HG02798 (cell line): ENCODE results near the gene MAGI1.

Experiments
- ATAC-seq: cut with Tn5 transposase; IDR thresholded peaks from one replicate; pipeline ENCODE4 v1.9.1; 2021; ENCODE audit warnings: mild to moderate bottlenecking; ENCODE audit not compliant: unreplicated experiment, poor library complexity

Gene MAGI1

DNA sequence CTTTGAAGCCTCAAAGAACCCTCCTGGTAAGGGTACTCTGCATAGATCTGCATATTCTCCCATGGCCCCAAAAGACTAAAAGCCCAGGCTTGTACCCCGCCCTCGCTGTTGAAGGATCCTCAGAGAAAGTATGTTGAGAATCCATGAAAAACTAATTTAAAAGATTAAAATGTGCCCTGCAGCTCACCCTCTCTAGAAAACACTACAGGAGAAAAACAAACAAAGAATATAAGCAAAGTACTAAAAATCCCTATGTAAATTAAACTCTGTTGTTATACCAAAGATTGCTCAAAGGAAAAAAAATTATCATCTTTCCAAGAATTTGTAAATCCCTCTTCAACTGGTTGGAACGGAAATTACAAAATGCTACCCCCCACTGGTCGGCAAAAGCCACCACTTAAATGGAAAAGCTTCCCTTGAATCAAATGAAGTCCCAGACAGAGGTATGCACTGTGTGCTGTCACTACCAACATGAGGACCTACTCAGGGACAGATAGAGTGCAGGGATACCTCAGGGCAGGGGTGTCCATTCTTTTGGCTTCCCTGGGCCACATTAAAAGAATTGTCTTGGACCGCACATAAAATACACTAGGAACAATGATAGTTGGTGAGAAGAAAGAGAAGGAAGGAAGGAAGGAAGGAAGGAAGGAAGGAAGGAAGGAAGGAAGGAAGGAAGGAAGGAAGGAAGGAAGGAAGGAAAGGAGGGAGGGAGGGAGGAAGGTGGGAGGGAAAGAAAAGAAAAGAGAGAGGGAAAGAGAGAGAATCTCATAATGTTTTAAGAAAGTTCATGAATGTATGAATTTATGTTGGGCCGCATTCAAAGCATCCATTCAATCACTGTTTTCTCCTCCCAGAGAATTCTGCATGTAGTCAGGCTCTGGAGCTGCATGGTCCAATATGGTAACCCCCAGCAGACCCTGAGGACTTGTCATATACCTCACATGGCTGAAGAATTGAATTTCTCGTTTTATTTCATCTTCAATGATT lies 88.1 kb downstream of the MAGI1 start:
- ATAC-seq, result no peak

DNA sequence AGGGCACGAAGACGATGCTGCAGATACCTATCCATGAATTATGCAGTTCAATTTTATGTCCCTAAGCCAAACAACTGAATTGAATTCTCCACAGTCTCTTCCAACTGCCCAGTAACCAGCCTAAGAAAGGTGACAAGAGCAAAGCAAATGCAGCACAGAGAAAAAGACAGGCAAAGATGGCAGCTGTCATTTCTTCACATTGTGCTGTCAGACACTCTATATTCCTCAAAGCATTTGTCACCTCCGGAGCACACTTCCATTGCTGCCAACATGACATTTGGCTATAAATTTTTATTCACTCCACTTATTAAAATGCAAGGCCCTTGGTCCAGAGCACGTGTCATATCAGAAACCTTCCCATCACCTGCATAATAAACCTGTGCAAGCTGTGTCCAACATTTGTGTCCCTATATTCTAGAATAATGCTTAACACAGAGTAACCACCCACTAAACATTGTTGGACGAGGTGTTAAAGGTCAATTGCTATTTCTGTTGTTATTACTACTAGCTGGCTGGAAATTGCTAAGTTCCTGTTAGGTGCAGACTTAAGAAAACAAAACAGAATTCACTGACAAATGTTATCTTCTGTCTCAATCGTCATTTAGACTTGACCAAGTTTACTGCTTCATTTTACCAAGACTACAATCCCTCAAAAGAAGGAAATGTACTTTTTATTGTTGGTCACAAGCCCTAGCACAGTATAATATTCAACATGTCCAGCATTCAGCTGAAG lies 89.7 kb downstream of the MAGI1 start:
- ATAC-seq, result no peak

GRCh38 chr3:65946438-65946837 lies 92.3 kb downstream of the MAGI1 start:
- ATAC-seq, result no peak

- no peak for ATAC-seq
These were observed 92.8 kb downstream of the MAGI1 start for GRCh38 chr3:65945953-65946352.

DNA sequence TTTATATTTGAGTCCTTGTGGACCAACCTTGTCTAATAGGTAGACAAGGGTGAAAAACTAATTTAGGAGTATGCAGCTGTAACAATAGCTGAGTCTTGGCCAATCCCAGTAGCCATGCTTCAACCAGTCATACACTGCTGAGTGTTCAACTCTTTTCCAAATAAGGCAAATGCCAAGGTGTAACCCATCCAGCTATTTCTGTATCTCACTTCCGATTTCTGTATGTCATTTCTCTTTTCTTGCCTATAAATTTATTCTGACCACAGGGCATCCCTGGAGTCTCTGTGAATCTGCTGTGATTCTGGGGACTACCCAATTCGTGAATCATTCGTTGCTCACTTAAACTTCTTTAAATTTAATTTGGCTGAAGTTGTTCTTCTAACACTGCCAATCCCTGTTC lies 93.2 kb downstream of the MAGI1 start:
- no peak for ATAC-seq

- ATAC-seq, result no peak
These were observed 94.5 kb downstream of the MAGI1 start for GRCh38 chr3:65944252-65944651.

DNA sequence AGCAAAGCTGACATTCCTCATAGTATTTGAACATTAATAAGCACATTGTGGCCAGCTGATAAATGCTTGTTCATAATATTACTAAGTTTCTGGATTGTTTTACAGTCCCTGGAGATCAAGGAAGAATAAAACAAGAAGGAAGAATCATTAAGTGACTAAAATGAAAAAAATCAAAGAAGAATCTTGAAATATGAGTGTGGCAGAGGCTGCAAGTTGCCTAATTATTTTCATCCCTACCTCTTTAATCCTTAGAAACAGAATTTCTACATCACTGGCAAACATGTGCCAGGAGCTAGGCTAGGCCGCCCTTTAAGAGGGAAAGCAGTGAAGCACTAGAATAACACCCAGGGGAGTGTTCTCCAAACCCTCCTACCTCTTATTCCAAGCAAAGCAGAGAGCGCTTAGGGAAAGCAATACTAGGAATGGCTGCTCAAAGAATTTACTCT lies 98.9 kb downstream of the MAGI1 start:
- no peak for ATAC-seq

DNA sequence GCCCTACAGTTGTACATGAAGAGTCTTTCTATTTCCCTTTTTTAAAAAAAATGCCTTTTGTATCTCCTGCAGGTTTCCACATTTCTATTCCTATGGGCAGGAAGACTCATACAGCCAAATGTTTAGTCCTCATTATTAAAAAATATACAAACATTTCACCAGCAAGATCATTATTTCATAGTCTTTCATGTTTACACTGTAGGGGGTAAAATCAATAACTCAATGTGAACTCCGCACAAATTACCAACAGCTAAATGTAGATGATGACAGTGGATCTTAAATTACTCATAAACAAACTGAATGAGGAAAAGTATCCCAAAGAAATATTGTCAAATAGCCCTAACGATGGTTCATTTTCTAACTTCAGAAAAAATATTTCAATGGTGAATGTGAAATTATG lies 99.5 kb downstream of the MAGI1 start:
- no peak for ATAC-seq

DNA sequence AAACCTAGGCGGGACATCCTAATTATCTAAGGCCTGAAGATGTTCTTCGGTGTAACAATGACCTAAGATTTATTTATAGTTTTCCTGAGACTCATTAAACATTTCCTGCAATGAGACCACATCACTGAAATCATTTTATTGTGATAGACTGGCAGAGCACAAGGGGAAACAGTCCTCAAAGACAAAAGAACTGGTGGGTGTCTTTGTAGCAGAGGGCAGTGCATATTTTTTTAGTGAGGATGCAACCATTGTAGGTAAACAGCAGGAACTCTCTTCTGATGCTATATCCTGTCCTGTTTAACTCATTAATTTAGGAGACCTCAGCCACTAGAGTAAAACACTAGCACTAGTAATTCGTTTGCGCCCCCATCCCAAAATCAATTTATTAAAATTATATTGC lies 100.0 kb downstream of the MAGI1 start:
- ATAC-seq, result no peak

- no peak for ATAC-seq
These were observed 100.6 kb downstream of the MAGI1 start for GRCh38 chr3:65938147-65938546.

DNA sequence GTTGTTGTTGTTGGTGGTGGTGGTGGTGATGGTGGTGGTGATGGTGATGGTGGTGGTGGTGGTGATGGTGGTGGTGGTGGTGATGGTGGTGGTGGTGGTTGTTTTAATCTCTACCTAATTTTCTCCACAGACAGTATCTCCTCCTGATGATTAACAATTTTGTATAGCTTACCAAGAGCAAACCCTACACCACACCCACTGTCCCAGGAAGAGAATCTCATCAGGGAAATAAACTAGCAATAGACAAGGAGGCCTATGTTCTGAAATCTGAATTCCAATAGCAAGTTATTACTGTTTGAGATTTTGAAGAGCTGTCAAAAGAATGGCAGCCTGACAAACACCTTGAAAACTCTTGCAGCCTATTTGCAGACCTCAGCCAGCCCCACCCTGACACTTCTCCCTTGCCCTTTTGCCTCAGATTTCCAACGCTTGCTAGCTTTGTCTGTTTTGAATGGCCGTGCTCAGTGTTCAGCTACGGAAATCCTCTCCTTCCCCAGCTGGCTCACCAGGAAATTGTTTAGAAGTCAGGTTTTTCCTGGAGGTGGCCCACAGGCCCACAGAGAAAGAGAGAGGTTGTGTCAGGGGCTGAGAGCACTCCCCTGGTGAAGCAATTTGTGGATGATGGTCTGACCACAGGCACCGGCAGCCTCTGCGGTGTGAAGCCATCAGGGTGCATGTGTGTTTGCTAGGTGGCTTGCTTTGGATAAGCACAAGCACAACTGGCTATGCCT lies 101.6 kb downstream of the MAGI1 start:
- ATAC-seq, result no peak

DNA sequence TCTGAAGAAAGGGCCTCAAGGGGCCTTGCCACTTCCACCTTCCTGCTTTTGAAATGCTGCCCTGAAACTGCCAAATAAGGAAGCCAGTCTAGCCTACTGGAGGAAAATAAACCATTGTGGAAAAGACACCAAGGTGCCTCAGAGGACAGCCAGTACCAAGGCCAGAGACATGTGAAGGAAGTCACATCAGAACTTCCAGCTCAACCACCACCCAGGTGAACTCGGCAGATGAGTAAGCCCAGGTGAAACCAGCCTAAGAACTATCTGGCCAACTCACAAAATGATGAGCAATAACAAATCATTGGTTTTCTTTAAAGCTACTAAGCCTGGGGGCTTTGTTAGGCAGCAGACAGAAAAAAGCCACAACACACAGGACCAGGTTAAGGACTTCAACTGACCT lies 103.0 kb downstream of the MAGI1 start:
- no peak for ATAC-seq

DNA sequence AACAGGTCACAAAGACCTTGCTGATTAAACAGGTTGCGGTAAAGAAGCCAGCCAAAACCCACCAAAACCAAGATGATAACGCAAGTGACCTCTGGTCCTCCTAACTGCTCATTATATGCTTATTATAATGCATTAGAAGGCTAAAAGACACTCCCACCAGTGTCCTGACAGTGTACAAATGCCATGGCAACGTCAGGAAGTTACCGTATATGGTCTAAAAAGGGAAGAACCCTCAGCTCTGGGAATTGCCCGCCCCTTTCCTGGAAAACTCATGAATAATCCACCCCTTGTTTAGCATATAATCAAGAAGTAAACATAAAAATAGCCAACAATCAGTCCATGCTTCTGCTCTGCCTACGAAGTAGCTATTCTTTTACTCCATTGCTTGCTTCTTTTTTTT lies 108.1 kb downstream of the MAGI1 start:
- ATAC-seq, result no peak

DNA sequence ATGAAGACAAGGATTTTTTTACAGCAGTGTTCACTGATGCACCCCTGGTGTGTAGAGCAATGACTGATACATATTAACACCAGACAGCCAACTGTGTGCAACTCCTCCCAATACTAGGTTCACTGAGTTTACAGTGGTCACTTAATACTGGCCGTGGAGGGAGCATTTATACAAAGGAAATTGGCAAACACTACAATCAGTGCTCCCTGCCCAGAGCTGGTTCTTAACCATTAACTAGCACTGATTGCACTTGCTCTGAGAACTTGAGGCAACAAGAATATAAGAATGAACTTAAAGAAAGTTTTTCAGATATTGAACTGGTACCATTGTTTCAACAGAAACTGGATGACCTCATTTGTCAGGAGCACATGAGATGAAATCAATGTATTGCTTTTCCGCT lies 110.6 kb downstream of the MAGI1 start:
- no peak for ATAC-seq

- no peak for ATAC-seq
These were observed 111.1 kb downstream of the MAGI1 start for GRCh38 chr3:65927576-65927975.

DNA sequence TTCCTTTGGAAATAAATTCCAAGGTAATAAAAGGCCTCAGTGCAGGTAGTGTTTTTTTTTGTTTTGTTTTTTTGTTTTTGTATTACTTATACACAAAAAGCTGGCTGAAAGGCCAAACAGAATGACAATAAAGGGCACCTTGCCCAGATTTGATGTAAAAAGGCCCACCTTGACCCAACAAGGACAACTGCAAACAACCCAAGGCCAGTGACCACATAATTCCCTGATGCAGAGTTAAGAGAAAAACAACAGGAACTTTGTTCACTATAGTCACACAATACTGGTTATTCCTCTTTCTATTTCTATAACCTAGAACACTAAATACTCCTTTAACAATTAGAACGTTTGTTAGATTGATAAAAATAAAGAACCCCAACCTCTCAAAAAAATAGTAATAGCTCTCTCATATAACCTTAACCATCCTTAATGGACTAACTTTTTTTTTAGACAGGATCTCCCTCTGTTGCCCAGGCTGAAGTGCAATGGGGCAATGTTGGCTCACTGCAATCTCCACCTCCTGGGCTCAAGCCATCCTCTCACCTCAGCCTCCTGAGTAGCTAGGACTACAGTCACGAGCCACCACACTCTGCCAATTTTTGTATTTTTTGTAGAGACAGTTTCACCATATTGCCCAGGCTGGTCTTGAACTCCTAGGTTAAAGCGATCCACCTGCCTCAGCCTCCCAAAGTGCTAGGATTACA lies 113.3 kb downstream of the MAGI1 start:
- no peak for ATAC-seq

DNA sequence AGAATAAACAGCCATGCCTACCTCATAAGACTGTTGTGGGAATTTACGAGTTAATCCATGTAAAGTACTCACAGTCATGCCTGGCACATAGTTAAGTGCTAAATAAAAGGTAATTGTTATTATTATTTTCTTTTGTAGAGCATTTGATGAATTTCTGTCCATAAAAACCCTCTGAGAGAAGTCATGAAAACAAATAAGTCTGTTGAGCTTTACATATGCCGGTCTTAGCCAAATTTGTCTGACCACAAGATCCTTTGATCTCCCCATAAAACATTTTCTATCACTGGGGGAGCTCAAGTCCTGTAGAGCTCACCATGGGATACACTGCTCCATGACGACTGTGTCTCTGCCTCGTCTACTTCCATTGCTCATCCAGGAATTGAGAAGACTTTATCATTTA lies 114.0 kb downstream of the MAGI1 start:
- no peak for ATAC-seq

- no peak for ATAC-seq
These were observed 116.3 kb downstream of the MAGI1 start for GRCh38 chr3:65922441-65922840.

- ATAC-seq, result no peak
These were observed 118.9 kb downstream of the MAGI1 start for GRCh38 chr3:65919826-65920225.

DNA sequence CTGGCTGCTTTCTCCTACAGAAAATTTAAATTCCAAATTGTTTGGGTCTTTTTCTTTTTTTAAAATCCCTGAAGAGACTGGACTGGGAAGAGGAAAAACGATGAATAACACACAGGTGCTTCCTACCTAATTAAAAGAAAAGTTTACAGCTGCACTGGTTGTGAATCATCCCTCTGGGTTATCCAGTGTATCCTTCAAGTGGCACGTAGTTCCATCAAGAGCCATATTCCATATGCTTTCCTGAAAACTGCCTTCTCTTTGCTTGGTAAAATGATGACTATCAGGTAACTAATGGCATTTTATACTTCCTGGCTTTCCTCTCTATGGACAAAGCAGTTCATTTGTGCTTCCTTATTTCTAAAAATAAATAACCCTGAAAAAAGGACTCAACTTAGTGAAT lies 123.2 kb downstream of the MAGI1 start:
- ATAC-seq, result no peak
